HUES6 (cell line): ENCODE data around the gene ARL13B.

Source experiments
- H3K27ac ChIP-seq: 2 replicates; pipeline ENCODE4 v1.7.0; 2013; ENCODE audit warnings: low read depth, mild to moderate bottlenecking, low read length, inconsistent platforms
- H3K27me3 ChIP-seq: 2 replicates; pipeline ENCODE4 v1.6.1; 2013; ENCODE audit warnings: low read length; ENCODE audit not compliant: control insufficient read depth, insufficient read depth
- H3K36me3 ChIP-seq: 2 replicates; pipeline ENCODE4 v1.6.1; 2013; ENCODE audit warnings: low read length; ENCODE audit not compliant: control insufficient read depth, insufficient read depth
- H3K4me1 ChIP-seq: 2 replicates; pipeline ENCODE4 v1.6.1; 2013; ENCODE audit warnings: low read length; ENCODE audit not compliant: control insufficient read depth, insufficient read depth
- H3K4me3 ChIP-seq: 2 replicates; pipeline ENCODE4 v1.5.1; 2013; ENCODE audit warnings: low read depth, low read length
- H3K9ac ChIP-seq: one replicate; pipeline ENCODE4 v1.6.1; 2013; ENCODE audit warnings: mild to moderate bottlenecking, low read length
- H3K9me3 ChIP-seq: 2 replicates; pipeline ENCODE4 v1.6.1; 2013; ENCODE audit warnings: low read depth, low read length; ENCODE audit not compliant: control insufficient read depth, insufficient read depth

ARL13B gene

DNA sequence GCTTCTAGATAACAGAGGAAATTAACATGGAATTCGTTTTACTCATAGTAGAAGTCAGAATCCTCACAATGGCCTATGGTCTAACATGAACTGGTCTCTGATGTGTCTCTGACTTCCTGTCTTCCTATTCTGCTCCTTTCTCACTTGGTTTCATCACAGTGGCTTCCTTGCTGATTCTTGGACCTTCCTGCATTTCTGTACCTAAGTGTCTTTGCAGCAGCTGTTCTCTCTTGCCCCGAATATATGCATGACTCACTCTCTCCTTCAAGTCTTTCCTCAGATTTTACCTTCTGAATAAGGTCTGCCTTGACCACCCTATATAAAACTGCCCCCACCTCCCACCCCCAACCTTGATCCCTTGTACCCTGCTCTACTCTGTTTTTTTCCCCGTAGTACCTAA is 14.1 kb downstream of the ARL13B start:
- peaks cover 3% of the 10 kb centered on the region; the same call in 1 of the 2 replicates for H3K4me1 ChIP-seq
- H3K9me3 ChIP-seq: no peaks in the 10 kb centered on the region; the same call in 1 of the 2 replicates
- no peak overlapping the region for H3K4me3 ChIP-seq
- H3K9ac ChIP-seq: no peak overlapping the region
- H3K36me3 ChIP-seq: peaks cover 4% of the 10 kb centered on the region; the same call in 1 of the 2 replicates
- no peak overlapping the region for H3K27ac ChIP-seq
- H3K27me3 ChIP-seq: no peaks in the 10 kb centered on the region

- no peaks in the 10 kb centered on the region for H3K4me1 ChIP-seq
- H3K4me3 ChIP-seq: no peak overlapping the region
- no peaks in the 10 kb centered on the region for H3K27me3 ChIP-seq
- no peak overlapping the region for H3K27ac ChIP-seq
- no peaks in the 10 kb centered on the region; the same call in 1 of the 2 replicates for H3K9me3 ChIP-seq
- peaks cover 4% of the 10 kb centered on the region; the same call in 1 of the 2 replicates for H3K36me3 ChIP-seq
- no peak overlapping the region for H3K9ac ChIP-seq
These were observed 21.2 kb downstream of the ARL13B start for GRCh38 chr3:94001191-94001590.

- Histone ChIP-seq H3K9me3 (no peaks in the 10 kb centered on the region), H3K36me3 (no peaks in the 10 kb centered on the region), H3K4me1 (no peaks in the 10 kb centered on the region), H3K4me3 (no peak overlapping the region), H3K9ac (no peak overlapping the region), H3K27me3 (no peaks in the 10 kb centered on the region), H3K27ac (no peak overlapping the region)
These were observed 22.0 kb downstream of the ARL13B start for GRCh38 chr3:94001827-94002495.

- Histone ChIP-seq H3K9me3 (no peaks in the 10 kb centered on the region), H3K27me3 (no peaks in the 10 kb centered on the region), H3K4me1 (no peaks in the 10 kb centered on the region), H3K27ac (no peak overlapping the region), H3K9ac (no peak overlapping the region), H3K36me3 (0 out of 2 replicates have a peak, but pooled peaks cover 3% of the 10 kb centered on the region), H3K4me3 (no peak overlapping the region)
These were observed 24.5 kb downstream of the ARL13B start for GRCh38 chr3:94004301-94004910.

DNA sequence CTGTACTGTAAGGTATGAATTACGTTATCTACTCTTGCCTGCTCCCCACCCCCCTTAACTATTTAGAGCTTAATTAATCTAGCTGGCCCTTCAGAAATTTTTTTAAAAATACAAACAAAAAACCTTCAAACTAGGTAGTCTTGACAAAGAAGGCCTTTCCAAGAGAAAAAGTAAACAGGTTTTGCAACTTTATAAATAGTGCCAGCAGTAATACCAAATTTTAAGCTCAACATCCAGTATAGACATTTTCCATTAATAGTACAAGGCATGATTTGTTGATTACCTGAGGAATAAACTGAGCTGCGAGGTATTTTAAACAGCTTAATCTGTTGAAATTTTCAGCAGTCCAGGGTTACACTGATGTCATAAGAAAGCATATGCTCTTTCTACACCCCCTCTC is 28.3 kb downstream of the ARL13B start:
- Histone ChIP-seq H3K27me3 (no peaks in the 10 kb centered on the region), H3K9me3 (no peaks in the 10 kb centered on the region), H3K36me3 (peaks cover 4% of the 10 kb centered on the region; the same call in 1 of the 2 replicates), H3K4me1 (no peaks in the 10 kb centered on the region), H3K4me3 (no peak overlapping the region), H3K9ac (no peak overlapping the region), H3K27ac (no peak overlapping the region)

- Histone ChIP-seq H3K36me3 (peaks cover 6% of the 10 kb centered on the region; the same call in 1 of the 2 replicates), H3K4me3 (no peak overlapping the region), H3K9me3 (no peaks in the 10 kb centered on the region), H3K9ac (no peak overlapping the region), H3K27me3 (no peaks in the 10 kb centered on the region), H3K27ac (no peak overlapping the region), H3K4me1 (no peaks in the 10 kb centered on the region)
These were observed 29.7 kb downstream of the ARL13B start for GRCh38 chr3:94009608-94010007.

DNA sequence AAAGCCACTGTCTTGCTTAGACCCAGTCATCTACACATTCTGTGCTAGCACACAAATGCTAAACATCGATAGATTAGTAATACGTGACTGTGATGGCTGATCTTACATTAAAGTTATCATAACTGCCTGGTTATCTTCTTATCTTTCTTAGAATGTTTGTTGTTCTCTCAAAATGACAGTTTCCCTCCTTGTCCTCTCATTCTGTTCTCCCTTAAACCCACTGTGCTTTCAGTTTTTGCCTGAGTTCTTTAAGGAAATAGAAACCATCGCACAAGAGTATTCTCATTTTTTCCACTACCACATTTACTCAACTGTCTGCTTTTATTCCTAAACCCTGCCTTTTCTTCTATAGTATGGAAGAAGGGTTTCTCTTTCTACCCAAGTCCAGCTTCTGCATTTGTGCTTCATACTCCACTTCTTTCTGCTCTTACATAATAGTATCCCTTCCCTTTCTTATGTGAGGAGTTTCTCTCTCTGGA is 31.3 kb downstream of the ARL13B start:
- H3K9ac ChIP-seq: no peak overlapping the region
- H3K9me3 ChIP-seq: no peaks in the 10 kb centered on the region
- no peak overlapping the region for H3K27ac ChIP-seq
- no peaks in the 10 kb centered on the region for H3K4me1 ChIP-seq
- peaks cover 6% of the 10 kb centered on the region; the same call in 1 of the 2 replicates for H3K36me3 ChIP-seq
- no peak overlapping the region for H3K4me3 ChIP-seq
- no peaks in the 10 kb centered on the region for H3K27me3 ChIP-seq

DNA sequence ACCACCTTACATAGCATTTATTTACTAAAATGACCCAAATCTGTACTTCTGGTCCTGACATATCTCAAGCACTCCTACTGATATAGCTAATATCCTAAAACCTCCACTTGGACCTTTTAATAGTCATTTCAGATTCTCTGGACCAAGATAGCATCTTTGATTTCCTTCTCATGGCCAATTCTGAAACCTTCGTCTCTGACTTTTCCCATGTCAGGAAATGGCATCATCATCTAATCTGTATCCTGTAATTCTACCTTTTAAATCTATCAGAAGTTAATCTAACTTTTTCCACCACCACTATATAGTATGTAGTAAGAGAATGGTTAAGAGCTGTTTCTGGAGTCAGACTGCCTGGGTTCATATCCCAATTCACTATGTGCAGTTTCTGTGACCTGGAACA is 32.2 kb downstream of the ARL13B start:
- no peaks in the 10 kb centered on the region for H3K4me1 ChIP-seq
- no peaks in the 10 kb centered on the region for H3K27me3 ChIP-seq
- H3K27ac ChIP-seq: no peak overlapping the region
- H3K9ac ChIP-seq: no peak overlapping the region
- no peak overlapping the region for H3K4me3 ChIP-seq
- peaks cover 6% of the 10 kb centered on the region; the same call in 1 of the 2 replicates for H3K36me3 ChIP-seq
- no peaks in the 10 kb centered on the region for H3K9me3 ChIP-seq

DNA sequence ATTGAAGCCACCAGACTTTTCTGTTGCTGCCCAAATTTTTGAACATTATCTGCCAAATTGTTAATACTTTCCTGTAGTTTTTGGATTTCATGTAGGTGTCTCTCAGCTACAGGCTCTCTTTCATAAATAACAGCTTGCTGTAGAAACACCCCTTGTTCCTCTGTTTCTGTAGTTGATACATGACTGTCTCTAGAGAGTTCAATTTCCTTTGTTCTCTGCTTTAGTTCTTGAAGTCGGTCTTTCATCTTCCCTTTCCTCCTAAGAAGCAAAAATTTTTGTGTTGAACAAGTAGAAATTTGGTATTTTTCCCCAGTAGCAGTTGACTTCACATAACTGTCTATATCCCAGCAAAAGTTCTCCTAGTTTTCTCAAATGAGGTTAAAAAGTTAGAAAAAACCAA is 35.1 kb downstream of the ARL13B start:
- Histone ChIP-seq H3K4me3 (no peak overlapping the region), H3K36me3 (peaks cover 3% of the 10 kb centered on the region; the same call in 1 of the 2 replicates), H3K27ac (no peak overlapping the region), H3K9me3 (no peaks in the 10 kb centered on the region), H3K9ac (no peak overlapping the region), H3K4me1 (no peaks in the 10 kb centered on the region), H3K27me3 (no peaks in the 10 kb centered on the region)

GRCh38 chr3:94019659-94020058 is 39.7 kb downstream of the ARL13B start:
- H3K27ac ChIP-seq: no peak overlapping the region
- no peak overlapping the region for H3K9ac ChIP-seq
- H3K9me3 ChIP-seq: no peaks in the 10 kb centered on the region
- no peak overlapping the region for H3K4me3 ChIP-seq
- no peaks in the 10 kb centered on the region for H3K4me1 ChIP-seq
- H3K27me3 ChIP-seq: no peaks in the 10 kb centered on the region
- H3K36me3 ChIP-seq: no peaks in the 10 kb centered on the region; the same call in 1 of the 2 replicates

GRCh38 chr3:94020293-94020692 is 40.3 kb downstream of the ARL13B start:
- H3K9ac ChIP-seq: no peak overlapping the region
- no peaks in the 10 kb centered on the region for H3K9me3 ChIP-seq
- no peaks in the 10 kb centered on the region for H3K4me1 ChIP-seq
- H3K27ac ChIP-seq: no peak overlapping the region
- no peak overlapping the region for H3K4me3 ChIP-seq
- H3K36me3 ChIP-seq: no peaks in the 10 kb centered on the region; the same call in 1 of the 2 replicates
- no peaks in the 10 kb centered on the region for H3K27me3 ChIP-seq
